GM18499 (cell line): ENCODE results near the gene ZGRF1.
"Not testable (repeated sequence)": the region's sequence is repeated elsewhere in the genome, so short reads cannot be mapped to it uniquely, and the experiment has no call there.

Source experiments
- ATAC-seq: cut with Tn5 transposase; IDR thresholded peaks from one replicate; pipeline ENCODE4 v1.9.1; 2021; ENCODE audit warnings: moderate number of reproducible peaks; ENCODE audit not compliant: insufficient read depth, unreplicated experiment

The ZGRF1 gene

GRCh38 chr4:112559053-112559452, 77.7 kb downstream of the ZGRF1 start:
- ATAC-seq, result no peak

- no peak for ATAC-seq
Observed at GRCh38 chr4:112557676-112558411, 78.9 kb downstream of the ZGRF1 start.

DNA sequence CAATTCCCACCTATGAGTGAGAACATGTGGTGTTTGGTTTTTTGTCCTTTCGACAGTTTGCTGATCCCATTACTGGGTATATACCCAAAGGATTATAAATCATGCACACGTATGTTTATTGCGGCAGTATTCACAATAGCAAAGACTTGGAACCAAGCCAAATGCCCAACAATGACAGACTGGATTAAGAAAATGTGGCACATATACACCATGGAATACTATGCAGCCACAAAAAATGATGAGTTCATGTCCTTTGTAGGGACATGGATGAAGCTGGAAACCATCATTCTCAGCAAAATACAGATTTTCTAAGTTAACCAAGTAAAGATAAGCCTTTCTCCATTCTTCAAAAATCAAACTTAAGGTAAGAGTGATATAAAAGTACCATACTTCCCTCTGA, 82.4 kb downstream of the ZGRF1 start:
- ATAC-seq, result not testable (repeated sequence)

GRCh38 chr4:112552668-112553067, 84.0 kb downstream of the ZGRF1 start:
- no peak for ATAC-seq

DNA sequence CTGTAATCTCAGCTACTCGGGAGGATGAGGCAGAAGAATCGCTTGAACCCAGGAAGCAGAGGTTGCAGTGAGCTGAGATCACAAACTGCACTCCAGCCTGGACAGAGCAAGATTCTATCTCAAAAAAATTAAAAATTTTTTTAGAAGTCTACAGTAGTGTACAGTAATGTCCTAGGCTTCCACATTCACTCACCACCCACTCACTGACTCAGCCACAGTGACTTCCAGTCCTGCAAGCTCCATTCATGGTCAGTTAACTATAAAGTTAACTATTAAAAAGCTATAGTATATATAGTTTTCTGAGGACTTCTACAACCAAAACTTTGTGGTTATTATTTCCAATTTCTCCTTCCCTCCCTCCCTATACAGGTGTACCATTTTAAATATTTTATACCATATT, 86.0 kb downstream of the ZGRF1 start:
- no peak for ATAC-seq

- no peak for ATAC-seq
Observed at GRCh38 chr4:112546476-112546875, 90.2 kb downstream of the ZGRF1 start.

DNA sequence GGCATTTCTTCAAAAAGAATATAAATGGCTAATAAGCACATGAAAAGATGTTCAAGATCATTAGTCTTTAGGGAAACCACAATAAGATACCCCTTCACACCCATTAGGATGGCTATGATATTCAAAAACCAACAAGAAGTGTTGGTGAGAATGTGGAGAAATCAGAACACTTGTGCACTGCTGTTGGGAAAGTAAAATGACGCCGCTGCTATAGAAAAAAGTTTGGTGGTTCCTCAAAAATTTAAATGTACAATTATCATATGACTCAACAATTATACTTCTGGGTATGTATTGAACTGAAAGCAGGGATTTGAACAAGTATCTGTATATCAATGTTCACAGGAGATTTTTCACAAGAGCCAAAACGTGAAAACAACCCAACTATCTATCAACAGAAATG, 91.4 kb downstream of the ZGRF1 start:
- ATAC-seq, result no peak

- ATAC-seq, result no peak
Observed at GRCh38 chr4:112540695-112541094, 96.0 kb downstream of the ZGRF1 start.

GRCh38 chr4:112536123-112536522, 100.6 kb downstream of the ZGRF1 start:
- no peak for ATAC-seq

DNA sequence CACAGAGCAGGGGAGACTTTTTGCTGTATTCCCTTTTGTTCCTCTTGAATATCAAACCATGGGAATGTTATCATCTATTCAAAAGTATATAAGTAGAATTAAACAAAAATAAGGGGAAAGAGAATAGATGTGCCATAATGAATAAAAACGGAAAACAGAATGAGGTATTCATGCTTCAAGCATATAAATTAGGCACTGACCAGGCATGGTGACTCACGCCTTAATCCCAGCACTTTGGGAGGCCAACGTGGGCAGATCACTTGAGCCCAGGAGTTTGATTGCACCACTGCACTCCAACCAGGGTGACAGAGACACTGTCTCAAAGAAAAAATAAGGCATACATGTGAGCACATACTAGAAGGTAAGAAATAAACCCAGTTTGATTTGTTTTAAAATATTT, 104.4 kb downstream of the ZGRF1 start:
- no peak for ATAC-seq

DNA sequence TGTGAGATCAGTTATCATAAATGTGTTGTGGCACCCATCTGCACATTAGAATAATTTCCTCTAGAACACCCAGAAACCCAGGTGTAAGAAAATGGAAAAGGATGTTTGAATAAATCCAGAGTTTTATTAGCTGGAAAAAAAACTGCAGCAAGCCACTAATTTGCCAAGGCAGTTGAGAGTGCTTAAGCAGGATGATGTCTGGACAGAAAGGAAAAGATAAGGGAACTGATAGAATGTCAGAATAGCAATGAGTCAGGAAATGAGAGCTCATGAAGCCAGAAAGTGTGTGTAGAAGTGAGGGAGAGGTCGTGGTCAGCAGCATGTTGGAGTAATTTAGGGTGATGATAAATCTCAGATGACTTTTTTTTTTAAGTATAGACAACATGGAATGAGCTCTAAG, 105.6 kb downstream of the ZGRF1 start:
- ATAC-seq, result no peak

DNA sequence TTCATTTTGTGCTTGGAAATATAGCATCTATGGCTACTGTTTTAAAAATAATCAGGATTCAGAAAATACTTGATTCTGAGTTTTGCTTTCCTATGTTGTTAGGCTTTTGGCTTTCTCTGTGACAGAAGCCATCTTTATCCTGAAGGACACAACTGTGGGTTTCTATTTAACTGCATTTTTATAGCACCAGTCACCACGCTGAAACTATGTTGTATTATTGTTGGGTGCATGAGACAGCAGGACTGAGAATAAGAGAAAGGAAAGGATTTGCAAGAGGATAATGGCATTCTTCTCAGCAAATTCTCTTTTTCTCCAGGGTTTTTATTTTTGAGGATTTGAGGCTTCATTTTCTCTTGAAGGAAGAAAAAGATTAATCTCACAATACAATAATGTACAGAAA, 110.6 kb downstream of the ZGRF1 start:
- ATAC-seq, result no peak

DNA sequence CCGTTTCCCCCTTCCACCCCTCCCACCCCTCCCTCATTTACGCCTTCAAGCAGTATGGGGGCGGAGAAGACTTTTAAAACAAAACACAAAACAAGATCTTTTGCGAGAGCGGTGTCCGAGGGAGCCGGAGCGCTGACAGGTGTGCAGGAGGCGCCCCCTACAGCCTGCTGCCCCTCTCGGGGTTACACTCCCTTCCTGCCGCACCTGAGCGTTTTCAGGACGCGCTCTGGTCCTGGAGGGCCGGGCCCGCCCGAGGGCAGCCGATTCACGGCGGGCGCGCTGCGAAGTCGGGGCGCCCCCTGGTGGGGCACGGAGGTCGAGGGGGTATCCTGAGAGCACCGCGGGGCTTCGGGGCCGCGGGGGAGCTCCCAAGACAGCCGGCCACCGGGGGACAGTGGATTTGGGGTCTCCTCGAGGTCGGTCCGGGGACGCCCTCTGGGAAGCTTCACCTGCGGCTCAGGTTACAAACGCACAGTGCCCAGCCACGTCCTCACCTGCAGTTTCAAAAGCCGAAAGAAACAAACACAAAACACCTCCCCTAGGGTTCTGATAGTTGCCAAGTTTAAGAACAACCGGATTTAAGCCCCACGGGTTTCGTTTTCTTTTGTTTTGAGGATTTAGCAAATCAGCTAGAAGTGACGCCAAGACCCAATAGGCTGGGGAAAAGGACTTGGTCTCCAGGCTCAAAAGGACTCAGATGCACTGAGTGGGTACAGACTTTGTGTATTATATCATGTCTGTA, 112.8 kb downstream of the ZGRF1 start:
- ATAC-seq, result peak; percentile 74

DNA sequence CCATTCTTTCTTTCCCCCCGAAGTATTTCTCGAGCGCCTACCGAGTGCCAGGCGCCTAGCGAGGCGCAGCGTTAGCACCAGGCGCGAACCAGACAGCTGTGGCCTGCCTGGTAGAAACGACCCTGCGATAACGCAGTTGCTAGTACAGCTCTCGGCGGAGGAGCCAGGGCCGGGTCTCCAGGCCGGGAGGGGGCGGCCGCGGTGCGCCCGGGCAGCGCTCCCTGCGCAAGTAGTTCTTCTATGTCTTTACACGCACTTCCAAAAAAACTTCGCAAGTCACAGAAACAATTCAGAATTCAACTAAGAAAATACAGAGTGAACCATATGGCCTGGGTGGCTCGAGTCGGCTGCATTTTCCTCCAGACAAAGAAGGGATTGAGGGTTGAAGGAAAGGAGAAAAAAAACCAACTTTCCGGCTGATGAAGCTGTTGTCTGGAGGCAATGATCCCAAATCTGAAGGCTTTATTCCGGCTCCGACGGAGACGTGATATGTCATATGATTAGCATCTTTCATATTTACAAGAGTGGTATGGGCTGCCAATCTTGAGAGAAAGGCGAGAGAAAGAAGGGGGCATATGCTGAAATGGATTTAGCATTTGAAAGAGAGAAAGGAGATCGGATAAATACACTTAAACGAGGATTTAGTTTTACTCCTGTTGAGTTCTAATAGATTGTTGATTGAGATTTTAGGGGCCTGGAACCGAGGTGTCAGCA, 113.5 kb downstream of the ZGRF1 start:
- no peak for ATAC-seq

GRCh38 chr4:112522431-112522830, 114.3 kb downstream of the ZGRF1 start:
- not testable (repeated sequence) for ATAC-seq

GRCh38 chr4:112521123-112522023, 115.3 kb downstream of the ZGRF1 start:
- no peak for ATAC-seq

GRCh38 chr4:112520598-112521122, 116.0 kb downstream of the ZGRF1 start:
- ATAC-seq, result no peak

- no peak for ATAC-seq
Observed at GRCh38 chr4:112519689-112520597, 116.8 kb downstream of the ZGRF1 start.

- no peak for ATAC-seq
Observed at GRCh38 chr4:112518675-112519074, 118.0 kb downstream of the ZGRF1 start.
